ENCODE results near the gene C16orf54. TPM values are rescaled to one million over a fixed set of nuclear protein-coding genes. Genes with fewer than 3 reads are reported as not detected.
"Not testable (repeated sequence)": the region's sequence is repeated elsewhere in the genome, so short reads cannot be mapped to it uniquely, and the experiment has no call there.

Gene C16orf54
- total RNA-seq, 1 experiment from 2014 or later = not detected

DNA sequence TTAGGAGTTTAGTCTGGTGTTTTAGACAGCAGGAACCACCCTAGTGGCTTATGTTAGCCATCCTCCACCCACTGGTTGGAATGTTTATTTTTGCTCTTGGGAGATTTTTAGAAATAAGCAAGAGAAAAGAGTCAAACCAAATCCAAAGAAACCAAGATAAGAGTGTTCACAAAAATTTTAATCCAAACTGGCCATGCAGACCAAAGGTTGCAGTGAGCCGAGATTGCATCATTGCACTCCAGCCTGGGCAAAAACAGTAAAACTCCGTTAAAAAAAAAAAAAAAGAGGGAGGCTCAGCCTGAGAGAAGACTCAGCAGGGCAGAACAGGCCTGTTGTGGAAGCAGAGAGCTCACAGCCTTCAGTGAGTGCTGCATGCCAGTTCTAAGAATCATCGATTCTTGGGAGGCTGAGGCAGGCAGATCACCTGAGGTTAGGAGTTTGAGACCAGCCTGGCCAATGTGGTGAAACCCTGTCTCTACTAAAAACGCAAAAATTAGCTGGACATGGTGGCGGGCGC, 12.2 kb upstream of the C16orf54 start:
- ChIA-PET CTCF (interaction anchor here (0.5 to 0.7 kb wide), 2 partner anchors 12 to 1483 kb away, joined by 3 to 6 read pairs; no protein-coding TSS in a partner anchor), POLR2A (ENCODE audit: unreplicated experiment) (interaction anchor here (0.8 kb wide), 1 partner anchor 59 kb away, joined by 4 read pairs; no protein-coding TSS in a partner anchor)
- Histone ChIP-seq H3K4me3 (no peak overlapping the region), H3F3A (ENCODE audit: insufficient read depth, low read depth) (peaks cover 24% of the 10 kb centered on the region), H3K27me3 (ENCODE audit: insufficient read depth, low read depth) (no peaks in the 10 kb centered on the region), H3K9me3 (ENCODE audit: insufficient read depth, low read depth) (no peaks in the 10 kb centered on the region), H3K9me2 (ENCODE audit: insufficient read depth) (no peaks in the 10 kb centered on the region), H3K4me2 (peak overlapping the region; percentile 41), H3K79me2 (ENCODE audit: low read depth) (no peaks in the 10 kb centered on the region), H3K4me1 (replicated peaks; ENCODE audit: insufficient read depth) (peaks cover 14% of the 10 kb centered on the region), H3K27ac (peak overlapping the region; percentile 45), H3K36me3 (ENCODE audit: low read depth) (no peaks in the 10 kb centered on the region), H2AFZ (peak overlapping the region; percentile 30; the same call in 1 of the 2 replicates), H4K20me1 (ENCODE audit: insufficient read depth) (no peaks in the 10 kb centered on the region)
- intact Hi-C loops (cut with micrococcal nuclease; ENCODE audit: unreplicated experiment) = no loop called here
- no TSS peak for BruUV-seq (replicated peaks)
- DNase-seq = no peak
- TF ChIP-seq, protein P1, sequence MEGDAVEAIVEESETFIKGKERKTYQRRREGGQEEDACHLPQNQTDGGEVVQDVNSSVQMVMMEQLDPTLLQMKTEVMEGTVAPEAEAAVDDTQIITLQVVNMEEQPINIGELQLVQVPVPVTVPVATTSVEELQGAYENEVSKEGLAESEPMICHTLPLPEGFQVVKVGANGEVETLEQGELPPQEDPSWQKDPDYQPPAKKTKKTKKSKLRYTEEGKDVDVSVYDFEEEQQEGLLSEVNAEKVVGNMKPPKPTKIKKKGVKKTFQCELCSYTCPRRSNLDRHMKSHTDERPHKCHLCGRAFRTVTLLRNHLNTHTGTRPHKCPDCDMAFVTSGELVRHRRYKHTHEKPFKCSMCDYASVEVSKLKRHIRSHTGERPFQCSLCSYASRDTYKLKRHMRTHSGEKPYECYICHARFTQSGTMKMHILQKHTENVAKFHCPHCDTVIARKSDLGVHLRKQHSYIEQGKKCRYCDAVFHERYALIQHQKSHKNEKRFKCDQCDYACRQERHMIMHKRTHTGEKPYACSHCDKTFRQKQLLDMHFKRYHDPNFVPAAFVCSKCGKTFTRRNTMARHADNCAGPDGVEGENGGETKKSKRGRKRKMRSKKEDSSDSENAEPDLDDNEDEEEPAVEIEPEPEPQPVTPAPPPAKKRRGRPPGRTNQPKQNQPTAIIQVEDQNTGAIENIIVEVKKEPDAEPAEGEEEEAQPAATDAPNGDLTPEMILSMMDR (conservative IDR thresholded peaks at IDR 0.05) = peak; percentile 39; the same call in 1 of the 2 replicates
- TF ChIP-seq EZH2 (IDR thresholded peaks at IDR 0.05; ENCODE audit: low read depth) = no peak

DNA sequence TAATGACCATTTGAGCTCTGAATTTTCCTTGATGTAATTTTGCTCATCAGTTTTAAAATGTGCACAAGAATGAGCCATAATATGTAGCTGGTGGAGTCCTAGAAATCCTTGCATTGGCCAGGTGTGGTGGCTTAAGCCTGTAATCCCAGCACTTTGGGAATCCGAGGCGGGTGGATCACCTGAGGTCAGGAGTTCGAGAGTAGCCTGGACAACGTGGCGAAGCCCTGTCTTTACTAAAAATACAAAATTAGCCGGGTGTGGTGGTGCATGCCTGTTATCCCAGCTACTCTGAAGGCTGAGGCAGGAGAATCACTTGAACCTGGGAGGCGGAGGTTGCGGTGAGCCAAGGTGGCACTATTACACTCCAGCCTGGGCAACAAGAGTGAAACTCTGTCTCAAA, 11.3 kb upstream of the C16orf54 start:
- H3K9me3 ChIP-seq (ENCODE audit: insufficient read depth, low read depth); H3K9me2 ChIP-seq (ENCODE audit: insufficient read depth); H3K27me3 ChIP-seq (ENCODE audit: insufficient read depth, low read depth); BruUV-seq (replicated peaks); H4K20me1 ChIP-seq (ENCODE audit: insufficient read depth); H3K36me3 ChIP-seq (ENCODE audit: low read depth); CTCF ChIA-PET; DNase-seq; H2AFZ ChIP-seq; H3K27ac ChIP-seq; H3K4me3 ChIP-seq; H3K4me2 ChIP-seq; intact Hi-C loops (cut with micrococcal nuclease; ENCODE audit: unreplicated experiment); H3K79me2 ChIP-seq (ENCODE audit: low read depth): not testable (repeated sequence)
- peaks cover 14% of the 10 kb centered on the region for H3K4me1 ChIP-seq (replicated peaks; ENCODE audit: insufficient read depth)
- POLR2A ChIA-PET (ENCODE audit: unreplicated experiment) = interaction anchor here (0.8 kb wide), 1 partner anchor 60 kb away, joined by 4 read pairs; no protein-coding TSS in a partner anchor
- peaks cover 24% of the 10 kb centered on the region for H3F3A ChIP-seq (ENCODE audit: insufficient read depth, low read depth)

GRCh38 chr16:29756654-29757053, 10.9 kb upstream of the C16orf54 start:
- Histone ChIP-seq H3K4me2 (no peak overlapping the region), H3K9me2 (ENCODE audit: insufficient read depth) (no peaks in the 10 kb centered on the region), H2AFZ (no peak overlapping the region), H3F3A (ENCODE audit: insufficient read depth, low read depth) (peaks cover 24% of the 10 kb centered on the region), H3K27me3 (ENCODE audit: insufficient read depth, low read depth) (no peaks in the 10 kb centered on the region), H3K4me3 (no peak overlapping the region), H3K27ac (no peak overlapping the region), H3K4me1 (replicated peaks; ENCODE audit: insufficient read depth) (peaks cover 14% of the 10 kb centered on the region), H3K36me3 (ENCODE audit: low read depth) (no peaks in the 10 kb centered on the region), H3K9me3 (ENCODE audit: insufficient read depth, low read depth) (no peaks in the 10 kb centered on the region), H3K79me2 (ENCODE audit: low read depth) (no peaks in the 10 kb centered on the region), H4K20me1 (ENCODE audit: insufficient read depth) (no peaks in the 10 kb centered on the region)
- ChIA-PET CTCF (no interaction called here), POLR2A (ENCODE audit: unreplicated experiment) (no interaction called here)
- intact Hi-C loops (cut with micrococcal nuclease; ENCODE audit: unreplicated experiment) = no loop called here
- TF ChIP-seq, protein P1 (conservative IDR thresholded peaks at IDR 0.05) = no peak
- no peak for TF ChIP-seq EZH2 (IDR thresholded peaks at IDR 0.05; ENCODE audit: low read depth)
- BruUV-seq (replicated peaks) = no TSS peak
- DNase-seq = no peak

- Histone ChIP-seq H3K4me1 (replicated peaks; ENCODE audit: insufficient read depth) (peaks cover 12% of the 10 kb centered on the region), H3K36me3 (ENCODE audit: low read depth) (no peaks in the 10 kb centered on the region), H3K27ac (no peak overlapping the region), H2AFZ (no peak overlapping the region), H3K4me2 (no peak overlapping the region), H3K9me3 (ENCODE audit: insufficient read depth, low read depth) (no peaks in the 10 kb centered on the region), H3K4me3 (no peak overlapping the region), H4K20me1 (ENCODE audit: insufficient read depth) (no peaks in the 10 kb centered on the region), H3F3A (ENCODE audit: insufficient read depth, low read depth) (peaks cover 22% of the 10 kb centered on the region), H3K27me3 (ENCODE audit: insufficient read depth, low read depth) (no peaks in the 10 kb centered on the region), H3K79me2 (ENCODE audit: low read depth) (no peaks in the 10 kb centered on the region), H3K9me2 (ENCODE audit: insufficient read depth) (no peaks in the 10 kb centered on the region)
- intact Hi-C loops (cut with micrococcal nuclease; ENCODE audit: unreplicated experiment) = no loop called here
- DNase-seq = no peak
- CTCF ChIA-PET = no interaction called here
- no TSS peak for BruUV-seq (replicated peaks)
- POLR2A ChIA-PET (ENCODE audit: unreplicated experiment) = no interaction called here
- TF ChIP-seq EZH2 (IDR thresholded peaks at IDR 0.05; ENCODE audit: low read depth) = no peak
- TF ChIP-seq, protein P1 (conservative IDR thresholded peaks at IDR 0.05) = no peak
Measured at GRCh38 chr16:29753516-29753915, 7.7 kb upstream of the C16orf54 start.

DNA sequence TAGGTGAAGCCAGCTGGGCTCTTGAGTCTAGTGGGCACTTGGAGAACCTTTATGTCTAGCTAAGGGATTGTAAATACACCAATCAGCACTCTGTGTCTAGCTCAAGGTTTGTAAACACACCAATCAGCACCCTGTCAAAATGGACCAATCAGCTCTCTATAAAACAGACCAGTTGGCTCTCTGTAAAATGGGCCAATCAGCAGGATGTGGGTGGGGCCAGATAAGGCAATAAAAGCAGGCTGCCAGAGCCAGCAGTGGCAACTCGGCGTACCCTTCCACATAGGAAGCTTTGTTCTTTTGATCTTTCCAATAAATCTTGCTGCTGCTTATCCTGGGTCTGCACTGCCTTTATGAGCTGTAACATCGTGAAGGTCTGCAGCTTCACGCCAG, 3.0 kb upstream of the C16orf54 start:
- BruUV-seq (replicated peaks); H3K27me3 ChIP-seq (ENCODE audit: insufficient read depth, low read depth); intact Hi-C loops (cut with micrococcal nuclease; ENCODE audit: unreplicated experiment); H3K27ac ChIP-seq; H3K79me2 ChIP-seq (ENCODE audit: low read depth); H3K4me1 ChIP-seq (replicated peaks; ENCODE audit: insufficient read depth); DNase-seq; H3K9me3 ChIP-seq (ENCODE audit: insufficient read depth, low read depth); H2AFZ ChIP-seq; H3K36me3 ChIP-seq (ENCODE audit: low read depth); H3K4me2 ChIP-seq; H4K20me1 ChIP-seq (ENCODE audit: insufficient read depth); H3K4me3 ChIP-seq; H3F3A ChIP-seq (ENCODE audit: insufficient read depth, low read depth); CTCF ChIA-PET; H3K9me2 ChIP-seq (ENCODE audit: insufficient read depth): not testable (repeated sequence)
- POLR2A ChIA-PET (ENCODE audit: unreplicated experiment) = interaction anchor here (0.6 kb wide), 1 partner anchor 48 kb away, joined by 5 read pairs; no protein-coding TSS in a partner anchor

All from PC-9 (cell line).